ENCODE data around the gene HSPB2.
"Not testable (repeated sequence)": the region's sequence is repeated elsewhere in the genome, so short reads cannot be mapped to it uniquely, and the experiment has no call there.

Gene HSPB2

GRCh38 chr11:111913997-111914396, 1.5 kb downstream of the HSPB2 start:
- DNase-seq (ENCODE audit: low read depth in 3 of 3), result no peak

- no peak for DNase-seq (ENCODE audit: low read depth in 3 of 3)
Measured at GRCh38 chr11:111916768-111917167, 4.2 kb downstream of the HSPB2 start.

GRCh38 chr11:111917312-111917711, 4.8 kb downstream of the HSPB2 start:
- no peak for DNase-seq (ENCODE audit: low read depth in 3 of 3)

GRCh38 chr11:111917788-111918187, 5.3 kb downstream of the HSPB2 start:
- DNase-seq (ENCODE audit: low read depth in 3 of 3), result no peak

- DNase-seq (ENCODE audit: low read depth in 3 of 3), result no peak
Measured at GRCh38 chr11:111918390-111919256, 6.1 kb downstream of the HSPB2 start, which contains the start of gene C11orf52. C11orf52 (plus strand) TSS chr11:111918913; CDS start chr11:111918973, 60 bp downstream.

- no peak for DNase-seq (ENCODE audit: low read depth in 3 of 3)
Measured at GRCh38 chr11:111920908-111921307, 8.4 kb downstream of the HSPB2 start.

GRCh38 chr11:111921541-111922230, 9.2 kb downstream of the HSPB2 start:
- DNase-seq (ENCODE audit: low read depth in 3 of 3), result no peak

GRCh38 chr11:111922803-111923202, 10.3 kb downstream of the HSPB2 start:
- DNase-seq (ENCODE audit: low read depth in 3 of 3), result no peak

GRCh38 chr11:111923351-111923788, 10.8 kb downstream of the HSPB2 start:
- DNase-seq (ENCODE audit: low read depth in 3 of 3), result no peak

- DNase-seq (ENCODE audit: low read depth in 3 of 3), result no peak
Measured at GRCh38 chr11:111923951-111924350, 11.4 kb downstream of the HSPB2 start.

- DNase-seq (ENCODE audit: low read depth in 3 of 3), result no peak
Measured at GRCh38 chr11:111925953-111926352, 13.4 kb downstream of the HSPB2 start.

GRCh38 chr11:111926505-111927391, 14.2 kb downstream of the HSPB2 start:
- DNase-seq (ENCODE audit: low read depth in 3 of 3), result peak; percentile 87 to 93 (median 89)

- DNase-seq (ENCODE audit: low read depth in 3 of 3), result no peak
Measured at GRCh38 chr11:111930472-111930871, 17.9 kb downstream of the HSPB2 start.

GRCh38 chr11:111932611-111932950, 20.0 kb downstream of the HSPB2 start:
- no peak for DNase-seq (ENCODE audit: low read depth in 3 of 3)

GRCh38 chr11:111933176-111933575, 20.6 kb downstream of the HSPB2 start:
- DNase-seq (ENCODE audit: low read depth in 3 of 3), result not testable (repeated sequence)

- no peak for DNase-seq (ENCODE audit: low read depth in 3 of 3)
Measured at GRCh38 chr11:111933872-111934271, 21.3 kb downstream of the HSPB2 start.

GRCh38 chr11:111934306-111934705, 21.8 kb downstream of the HSPB2 start:
- DNase-seq (ENCODE audit: low read depth in 3 of 3), result no peak

GRCh38 chr11:111935317-111936039, 22.9 kb downstream of the HSPB2 start:
- DNase-seq (ENCODE audit: low read depth in 3 of 3), result no peak

GRCh38 chr11:111936040-111936540, 23.6 kb downstream of the HSPB2 start:
- no peak for DNase-seq (ENCODE audit: low read depth in 3 of 3)

GRCh38 chr11:111937461-111937769, 24.9 kb downstream of the HSPB2 start:
- DNase-seq (ENCODE audit: low read depth in 3 of 3), result no peak

GRCh38 chr11:111937844-111938243, 25.3 kb downstream of the HSPB2 start:
- no peak for DNase-seq (ENCODE audit: low read depth in 3 of 3)
